HG03196 (cell line): ENCODE data around the gene DNMT3B.
"Not testable (repeated sequence)": the region's sequence is repeated elsewhere in the genome, so short reads cannot be mapped to it uniquely, and the experiment has no call there.

Experiments used
- ATAC-seq: cut with Tn5 transposase; IDR thresholded peaks from one replicate; pipeline ENCODE4 v1.9.1; 2021; ENCODE audit not compliant: unreplicated experiment

Gene DNMT3B

DNA sequence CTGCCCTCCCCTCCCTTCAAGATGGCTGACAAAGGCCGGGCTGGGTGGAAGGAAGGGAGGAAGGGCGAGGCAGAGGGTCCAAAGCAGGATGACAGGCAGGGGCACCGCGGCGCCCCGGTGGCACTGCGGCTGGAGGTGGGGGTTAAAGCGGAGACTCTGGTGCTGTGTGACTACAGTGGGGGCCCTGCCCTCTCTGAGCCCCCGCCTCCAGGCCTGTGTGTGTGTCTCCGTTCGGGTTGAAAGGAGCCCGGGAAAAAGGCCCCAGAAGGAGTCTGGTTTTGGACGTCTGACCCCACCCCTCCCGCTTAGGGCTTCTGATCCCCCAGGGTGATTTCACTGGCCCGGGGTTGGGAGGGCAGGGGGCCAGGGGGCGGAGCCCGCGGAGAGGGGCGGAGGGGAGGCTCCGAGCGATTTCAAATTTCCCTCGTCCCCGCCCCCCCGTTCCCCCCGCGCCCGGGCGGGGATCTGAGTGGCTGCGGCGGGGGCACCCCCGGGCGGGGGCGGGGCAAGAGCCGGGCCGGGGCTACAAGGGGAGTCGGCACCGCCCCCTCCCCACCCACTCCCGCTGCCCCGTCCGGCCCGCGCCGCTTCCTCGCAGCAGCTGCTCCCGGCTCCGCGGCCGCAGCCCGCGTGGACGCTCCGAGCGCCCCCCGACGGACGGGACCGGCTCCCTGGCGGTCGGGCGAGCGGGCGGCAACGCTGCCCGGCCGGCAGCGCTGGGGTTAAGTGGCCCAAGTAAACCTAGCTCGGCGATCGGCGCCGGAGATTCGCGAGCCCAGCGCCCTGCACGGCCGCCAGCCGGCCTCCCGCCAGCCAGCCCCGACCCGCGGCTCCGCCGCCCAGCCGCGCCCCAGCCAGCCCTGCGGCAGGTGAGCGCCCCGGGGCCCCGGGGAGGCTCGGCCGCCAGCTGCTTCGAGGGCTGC lies at the start of gene DNMT3B:
TSS of gene DNMT3B (plus strand) at position 555 of the 923 bp plus-strand sequence. CDS start 17,939 bp downstream, outside the sequence.
- peak; percentile 53 for ATAC-seq

DNA sequence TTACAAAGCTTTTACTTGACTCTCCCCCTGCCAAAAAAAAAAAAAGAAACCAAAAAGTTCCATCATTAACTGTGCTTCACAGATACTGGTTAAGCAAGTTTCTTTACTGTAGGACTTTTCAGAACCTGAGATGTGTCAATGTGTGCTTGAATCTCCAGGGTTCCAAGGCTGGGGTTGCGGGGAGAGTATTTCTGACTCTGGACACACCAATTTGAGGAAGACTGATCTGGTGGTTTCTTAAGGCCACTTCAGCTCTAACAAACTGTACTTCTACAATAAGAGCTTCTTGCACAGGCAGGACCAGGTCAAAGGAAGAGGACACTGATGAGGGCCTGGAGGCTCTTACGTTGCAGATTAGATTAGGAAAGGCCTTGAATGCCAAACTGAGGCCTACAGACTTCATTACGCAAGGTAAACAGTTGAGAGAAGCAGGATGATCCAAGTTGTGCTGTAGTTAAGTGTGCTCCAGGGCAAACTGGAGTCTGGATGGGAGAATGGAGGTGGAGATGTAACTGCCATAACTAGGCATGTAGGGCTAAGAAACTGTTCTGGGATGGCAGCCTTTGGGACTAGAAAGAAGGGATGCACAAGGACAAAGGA lies 43.3 kb upstream of the DNMT3B start:
- no peak for ATAC-seq

DNA sequence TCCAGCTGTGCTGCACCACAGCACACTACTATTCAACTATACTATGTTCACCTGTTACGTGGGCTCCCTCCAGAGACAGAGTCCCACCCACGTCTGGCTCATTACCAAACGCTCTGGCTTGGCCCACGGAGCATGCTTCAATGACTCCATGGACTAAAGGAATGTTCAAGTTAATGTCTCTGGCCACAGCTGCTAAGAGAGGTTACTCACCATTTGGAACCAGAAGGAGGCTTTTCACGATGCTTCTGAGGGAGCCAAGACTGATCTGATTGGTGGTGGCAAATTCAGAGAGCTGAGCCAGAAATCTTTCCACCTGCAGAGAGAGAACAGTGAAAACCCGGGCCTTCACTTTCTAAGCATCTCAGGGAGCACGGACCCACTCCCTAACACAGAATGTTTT lies 34.5 kb upstream of the DNMT3B start:
- no peak for ATAC-seq

DNA sequence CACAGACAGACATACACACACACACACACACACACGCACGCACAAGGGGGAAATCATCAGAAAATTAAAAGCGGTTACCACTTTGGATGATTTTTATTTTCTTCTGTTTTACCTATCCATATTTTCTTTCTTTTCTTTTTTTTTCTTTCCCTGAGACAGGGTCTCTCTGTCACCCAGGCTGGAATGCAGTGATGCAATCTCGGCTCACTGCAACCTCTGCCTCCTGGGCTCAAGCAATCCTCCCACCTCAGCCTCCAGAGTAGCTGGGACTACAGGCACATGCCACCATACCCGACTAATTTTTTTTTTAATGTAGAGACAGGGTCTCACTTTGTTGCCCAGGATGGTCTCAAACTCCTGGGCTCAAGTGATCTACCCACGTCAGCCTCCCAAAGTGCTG lies 33.8 kb upstream of the DNMT3B start:
- not testable (repeated sequence) for ATAC-seq

DNA sequence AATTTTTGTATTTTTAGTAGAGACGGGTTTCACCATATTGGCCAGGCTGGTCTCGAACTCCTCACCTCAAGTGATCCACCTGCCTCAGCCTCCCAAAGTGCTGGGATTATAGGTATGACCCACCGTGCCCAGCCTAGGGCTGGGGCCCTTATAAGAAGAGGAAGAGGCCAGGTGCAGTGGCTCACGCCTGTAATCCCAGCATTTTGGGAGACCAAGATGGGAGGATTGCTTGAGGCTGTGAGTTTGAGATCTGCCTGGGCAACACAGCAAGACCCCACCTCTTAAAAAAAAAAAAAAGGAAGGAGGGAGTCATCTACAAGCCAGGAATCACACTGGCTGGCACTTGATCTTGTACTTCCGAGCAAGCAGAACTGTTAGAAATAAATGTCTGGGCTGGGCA lies 32.9 kb upstream of the DNMT3B start:
- not testable (repeated sequence) for ATAC-seq

DNA sequence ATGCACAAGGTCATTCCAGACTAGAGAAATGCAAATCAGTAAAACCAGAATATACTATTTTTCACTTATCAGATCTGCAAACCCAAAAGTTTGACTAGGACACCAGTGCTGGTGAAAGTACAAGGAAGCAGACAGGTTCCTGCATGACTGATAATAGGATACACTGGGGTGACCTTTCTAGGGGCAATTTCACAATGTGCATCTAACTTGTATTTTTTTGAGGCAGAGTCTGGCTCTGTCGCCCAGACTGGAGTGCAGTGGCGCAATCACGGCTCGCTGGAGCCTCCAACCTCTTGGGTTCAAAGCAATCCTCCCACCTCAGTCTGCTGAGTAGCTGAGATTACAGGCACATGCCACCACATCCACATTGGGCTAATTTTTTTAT lies 30.3 kb upstream of the DNMT3B start:
- ATAC-seq, result no peak

DNA sequence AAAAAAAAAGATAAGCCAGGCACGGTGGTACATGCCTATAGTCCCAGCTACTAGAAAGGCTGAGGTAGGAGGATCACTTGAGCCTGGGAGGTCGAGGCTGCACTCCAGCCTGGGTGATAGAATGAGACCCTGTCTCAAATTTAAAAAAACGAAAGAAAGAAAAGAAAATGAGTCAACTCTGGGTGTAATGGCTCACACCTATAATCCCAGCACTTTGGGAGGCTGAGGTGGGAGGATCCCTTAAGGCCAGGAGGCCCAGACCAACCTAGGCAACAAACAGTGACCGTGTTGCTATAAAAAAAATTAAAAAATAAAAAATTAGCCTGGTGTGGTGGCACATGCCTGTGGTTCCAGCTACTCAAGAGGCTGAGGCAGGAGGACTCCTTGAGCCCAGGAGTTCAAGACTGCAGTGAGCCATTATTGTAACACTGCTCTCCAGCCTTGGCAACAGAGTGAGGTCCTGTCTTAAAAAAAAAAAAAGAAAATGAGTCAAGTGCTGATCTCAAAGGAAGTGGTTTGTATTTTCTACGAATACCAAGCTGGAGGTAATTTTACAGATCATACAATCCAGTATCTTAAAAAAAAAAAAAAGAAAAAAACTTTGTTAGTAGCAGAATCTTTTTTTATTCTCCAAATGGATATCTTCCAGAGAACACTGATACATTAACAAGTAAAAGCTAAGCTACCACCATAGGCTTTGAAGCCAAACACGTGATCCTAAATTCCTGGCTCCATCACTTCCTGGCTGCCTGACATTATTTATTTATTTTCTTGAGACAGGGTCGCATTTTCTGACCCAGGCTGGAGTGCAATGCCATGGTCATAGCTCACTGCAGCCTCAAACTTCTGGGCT lies 24.6 kb upstream of the DNMT3B start:
- ATAC-seq, result no peak

DNA sequence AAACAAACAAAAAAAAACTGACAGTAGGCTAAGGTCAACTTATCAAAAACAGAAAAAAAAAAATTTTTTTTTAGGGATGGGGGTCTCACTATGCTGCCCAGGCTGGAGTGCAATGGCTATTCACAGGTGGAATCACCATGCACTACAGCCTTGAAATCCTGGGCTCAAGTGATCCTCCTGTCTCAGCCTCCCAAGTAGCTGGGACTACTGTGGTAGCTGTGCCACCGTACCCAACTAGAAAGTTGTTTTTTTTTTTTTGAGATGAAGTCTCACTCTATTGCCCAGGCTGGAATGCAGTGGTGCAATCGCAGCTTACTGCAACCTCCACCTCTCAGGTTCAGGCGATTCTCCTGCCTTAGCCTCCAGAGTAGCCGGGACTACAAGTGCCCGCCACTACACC lies 21.0 kb upstream of the DNMT3B start:
- no peak for ATAC-seq

DNA sequence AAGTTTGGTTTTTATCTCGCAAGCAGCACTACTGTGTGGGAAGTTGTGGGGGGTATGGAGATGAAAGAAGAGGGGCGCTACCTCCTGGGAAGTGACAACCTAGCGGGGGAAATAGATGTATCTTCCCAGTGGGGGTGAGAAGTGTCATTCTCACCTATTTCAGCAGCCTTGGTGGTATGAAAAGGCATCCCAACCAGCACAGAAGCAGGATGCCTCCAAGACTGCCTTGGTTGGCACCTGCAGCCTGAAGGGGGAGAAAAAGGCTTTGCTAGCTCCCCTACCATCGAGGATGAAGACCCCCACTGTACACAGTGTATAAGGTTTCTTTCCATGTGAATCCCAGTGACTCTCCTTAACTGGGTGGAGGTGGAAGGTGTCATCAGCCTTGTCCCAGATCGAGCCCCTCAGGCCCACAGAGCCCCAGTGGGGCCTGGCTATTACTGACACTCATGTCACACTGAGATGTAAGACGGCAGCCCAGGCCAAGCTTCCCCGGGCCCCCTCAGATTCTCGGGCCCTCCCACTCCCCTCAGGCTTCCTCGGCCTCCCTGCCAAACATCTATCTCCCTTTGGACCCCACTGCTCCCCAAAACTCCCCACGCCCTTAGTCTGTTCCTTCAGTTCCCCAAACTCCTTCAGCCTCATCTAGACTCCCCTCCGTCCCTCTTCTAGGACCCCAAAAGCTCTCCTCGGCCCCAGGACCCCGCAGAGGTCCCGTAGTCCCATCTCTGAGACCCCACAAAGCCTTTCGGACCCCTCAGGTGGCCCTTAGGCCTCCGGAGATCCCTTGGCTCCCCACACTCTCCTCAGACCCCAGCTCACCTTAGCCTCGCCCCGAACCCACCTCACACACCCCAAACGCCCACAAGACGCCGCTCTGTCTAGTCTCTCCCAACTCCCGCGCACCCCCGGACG lies 19.6 kb upstream of the DNMT3B start:
- no peak for ATAC-seq

DNA sequence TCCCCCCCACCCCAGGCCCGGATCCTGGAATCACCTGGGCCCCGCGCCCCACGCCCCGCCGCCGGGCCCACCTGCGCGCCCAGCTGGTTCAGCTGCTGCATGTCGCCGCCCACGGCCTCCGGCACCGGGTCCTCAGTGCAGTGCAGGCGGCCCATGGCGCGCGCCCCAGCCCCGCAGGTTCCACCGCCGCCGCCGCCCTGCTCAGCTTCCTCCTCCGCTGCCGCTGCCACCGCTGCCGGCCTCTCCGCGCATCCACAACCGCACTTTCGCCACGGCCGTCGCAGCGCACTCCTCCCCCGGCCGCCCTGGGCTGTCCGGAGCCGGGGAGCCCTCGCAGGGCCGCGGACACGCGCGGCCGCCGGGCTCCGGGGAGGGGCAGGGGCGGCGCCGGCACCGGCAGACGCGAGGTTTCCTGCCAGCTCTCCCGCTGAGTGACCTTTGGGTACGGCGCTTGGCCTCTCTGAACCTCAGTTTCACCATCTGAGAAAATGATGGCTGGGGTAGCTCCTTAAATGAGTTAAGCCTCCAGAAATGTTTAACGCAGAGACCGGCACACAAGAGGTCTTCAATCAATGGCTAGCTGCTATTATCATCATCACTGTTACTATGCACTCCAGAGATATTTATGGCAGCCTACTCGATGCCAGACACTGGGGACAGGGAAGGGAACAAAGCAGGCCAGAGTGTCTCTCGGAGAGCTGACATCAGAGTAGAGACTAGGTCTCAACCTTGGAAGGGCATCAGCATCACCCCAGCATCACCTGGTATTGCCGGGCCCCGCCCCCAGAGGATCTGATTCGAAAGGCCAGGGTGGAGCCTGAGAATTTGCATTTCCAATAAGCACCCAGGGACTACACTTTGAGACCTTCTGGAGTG lies 18.7 kb upstream of the DNMT3B start, which contains the start of gene COMMD7:
TSS of gene COMMD7 (minus strand) at position 231 of the 876 bp plus-strand sequence. CDS start at position 155, 76 bp downstream.
- ATAC-seq, result peak; percentile 52

DNA sequence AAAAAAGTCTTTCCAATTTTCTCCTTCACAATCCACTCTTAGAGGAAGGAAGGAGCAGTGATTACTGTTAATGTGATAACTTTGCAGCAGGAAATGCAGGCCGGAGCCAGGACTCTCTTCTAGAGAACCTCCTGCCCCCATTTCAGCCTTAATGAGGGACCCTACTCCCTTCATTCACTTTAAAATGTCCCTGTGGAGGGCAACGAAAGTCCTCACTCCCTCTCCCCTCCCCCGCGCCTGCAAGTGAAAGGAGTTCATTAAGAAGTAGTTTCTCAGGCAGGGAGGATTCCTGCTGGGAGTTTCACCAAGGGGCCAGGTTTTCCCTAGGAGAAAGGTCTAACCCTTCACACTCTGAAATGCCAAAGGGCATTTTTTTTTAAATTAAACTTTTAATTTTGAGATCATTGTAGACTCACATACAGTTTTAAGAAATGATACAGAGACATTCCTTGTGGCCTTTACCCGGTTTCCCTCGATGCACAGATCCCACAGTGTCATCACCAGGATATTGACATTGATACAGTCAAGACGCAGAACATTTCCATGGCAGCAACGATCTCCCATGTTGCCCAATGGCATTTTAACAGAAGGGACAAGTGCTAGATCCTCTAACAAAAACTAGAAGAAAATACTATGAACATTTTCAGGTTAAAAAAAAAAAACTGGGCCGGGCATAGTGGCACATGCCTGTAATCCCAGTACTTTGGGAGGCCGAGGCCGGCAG lies 12.1 kb upstream of the DNMT3B start:
- no peak for ATAC-seq

DNA sequence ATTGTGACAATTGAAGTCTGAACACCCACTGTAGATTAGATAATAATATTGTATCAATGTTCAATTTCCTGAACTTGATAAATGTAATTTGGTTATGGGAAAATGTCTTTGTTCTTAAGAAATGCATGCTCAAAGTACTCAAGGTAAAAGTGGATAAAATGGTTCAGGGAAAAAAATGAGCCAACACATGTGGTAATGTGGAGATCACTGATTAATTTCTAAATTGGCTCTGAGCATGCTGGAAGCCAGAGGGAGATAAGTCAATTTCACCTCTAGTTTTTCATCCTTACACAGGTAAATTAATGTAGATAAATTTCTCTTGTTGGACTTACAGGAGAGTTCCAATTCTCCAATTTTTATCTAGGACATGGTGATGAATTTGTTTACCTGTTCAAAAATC lies 10.9 kb upstream of the DNMT3B start:
- no peak for ATAC-seq

DNA sequence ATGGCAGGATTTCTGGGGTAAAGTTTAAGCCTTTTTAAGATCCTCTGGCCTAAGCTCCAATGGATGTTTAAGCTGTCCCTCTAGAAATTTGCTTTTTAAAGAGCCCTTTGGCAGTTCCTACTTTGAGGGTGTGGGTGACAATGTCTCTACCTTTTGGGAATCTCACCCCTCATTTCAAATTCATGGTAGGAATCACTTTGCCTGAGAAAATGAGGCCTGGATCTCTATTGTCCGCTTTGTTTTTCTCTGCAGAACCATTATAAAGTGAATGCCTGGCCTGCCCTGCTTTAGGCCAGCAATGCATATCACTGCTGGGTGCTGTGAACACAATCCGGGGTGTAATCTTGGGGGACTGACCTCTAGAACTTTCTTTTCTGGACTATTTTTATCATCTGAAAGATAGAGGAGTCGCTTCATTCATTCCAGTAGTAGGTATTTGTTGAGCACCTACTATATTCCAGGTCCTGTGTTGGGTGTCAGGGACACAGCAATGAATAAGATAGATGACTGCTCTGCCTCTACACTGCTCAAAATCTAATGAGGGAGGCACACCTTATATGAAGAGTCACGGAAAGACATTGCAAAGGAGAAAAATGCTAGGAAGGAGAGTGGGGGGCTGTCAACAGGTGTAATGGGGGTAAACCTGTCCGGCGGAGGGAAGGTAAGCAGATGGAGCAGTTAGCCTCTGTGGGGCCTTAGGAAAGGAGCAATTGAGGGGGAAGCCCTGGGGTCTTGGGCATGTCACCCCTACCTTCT lies 10.3 kb upstream of the DNMT3B start:
- no peak for ATAC-seq

DNA sequence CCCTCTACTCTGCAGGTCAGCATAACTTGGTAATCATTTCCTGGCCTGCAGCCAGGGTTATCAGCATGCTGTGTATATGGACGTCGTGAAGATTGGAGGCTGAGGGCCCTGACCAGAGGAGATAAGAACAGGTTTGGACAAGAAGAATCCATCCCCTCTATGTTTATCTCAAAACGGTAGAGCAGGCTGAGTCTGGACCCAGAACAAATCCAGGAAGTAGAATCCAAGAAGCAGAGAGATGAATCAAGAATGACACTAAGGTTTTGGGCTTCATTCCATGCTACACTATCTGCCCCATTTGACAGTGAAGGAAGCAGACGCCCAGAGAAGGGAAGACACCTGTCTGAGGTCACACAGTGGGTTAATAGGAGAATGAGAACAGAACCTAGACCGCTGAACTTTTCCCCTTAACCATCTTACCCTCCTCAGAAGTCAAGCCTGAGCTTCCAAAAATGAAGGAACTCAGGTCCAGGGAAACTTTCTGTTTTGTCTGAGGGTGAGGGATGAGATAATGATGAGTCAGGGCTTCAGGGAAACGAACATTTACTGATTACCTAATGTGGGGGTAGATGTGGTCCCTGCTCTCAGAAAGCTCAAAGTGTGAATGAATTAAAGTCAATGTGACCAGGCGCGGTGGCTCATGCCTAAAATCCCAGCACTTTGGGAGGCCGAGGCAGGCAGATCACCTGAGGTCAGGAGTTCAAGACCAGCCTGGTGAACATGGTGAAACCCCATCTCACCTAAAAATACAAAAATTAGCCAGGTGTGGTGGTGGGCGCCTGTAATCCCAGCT lies 9.5 kb upstream of the DNMT3B start:
- ATAC-seq, result no peak

DNA sequence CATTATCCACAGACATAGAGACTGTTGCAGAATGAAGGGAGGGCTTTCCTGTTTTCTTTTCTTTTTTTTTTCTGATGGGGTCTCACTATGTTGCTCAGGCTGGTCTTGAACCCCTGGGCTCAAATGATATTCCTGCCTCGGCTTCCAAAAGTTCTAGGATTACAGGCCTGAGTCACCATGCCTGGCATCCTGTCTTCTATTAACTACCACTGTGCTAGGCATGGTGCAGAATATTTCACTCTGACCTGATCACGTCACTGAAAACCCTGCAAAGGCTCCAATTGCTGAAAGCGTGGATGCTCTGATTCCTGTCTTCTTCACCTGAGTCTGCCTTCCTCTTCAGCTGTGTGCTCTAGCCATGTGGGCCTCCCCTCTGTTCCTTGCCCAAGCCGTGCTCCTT lies 8.5 kb upstream of the DNMT3B start:
- no peak for ATAC-seq

DNA sequence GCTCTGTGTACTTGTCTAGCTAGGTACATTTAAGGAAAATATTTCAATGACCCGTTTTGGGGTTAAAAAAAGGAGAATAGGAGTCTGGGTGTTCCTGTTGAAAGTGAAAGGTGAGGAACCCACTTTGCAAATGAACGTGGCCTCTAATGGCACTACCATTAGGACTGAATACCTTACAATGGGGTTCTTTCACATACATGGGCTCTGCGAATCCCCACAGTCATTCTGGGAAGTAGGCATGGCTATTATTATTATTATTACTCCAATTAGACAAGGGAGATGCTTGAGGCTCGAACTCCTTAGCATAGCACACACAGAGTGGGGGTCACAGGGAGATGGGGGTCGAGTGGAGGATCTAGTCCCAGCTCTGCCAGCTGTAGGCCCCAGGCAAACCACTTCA lies 6.0 kb upstream of the DNMT3B start:
- ATAC-seq, result no peak

DNA sequence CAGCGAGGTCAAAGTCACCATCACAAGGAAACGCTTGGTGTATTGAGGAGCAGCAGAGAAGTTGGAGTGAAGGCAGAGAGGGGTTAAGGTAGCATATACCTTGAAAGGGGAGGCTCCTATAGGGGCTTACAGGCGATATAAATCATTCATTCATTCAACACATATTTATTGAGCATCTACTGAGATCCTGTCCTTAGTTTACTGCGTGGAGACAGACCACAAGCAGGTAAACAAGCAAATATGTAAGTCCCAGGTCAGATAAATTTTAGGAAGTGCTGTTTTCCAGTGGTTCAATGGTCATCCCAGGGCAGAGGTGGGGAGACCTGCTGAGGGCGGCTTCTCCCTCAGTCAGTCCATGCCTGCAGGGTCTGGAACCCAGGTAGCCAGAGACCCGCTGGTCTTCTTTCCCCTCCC lies 761 bp upstream of the DNMT3B start:
- ATAC-seq, result no peak
